GM23338 (cell line): ENCODE data around the gene SLC37A3. TPM values are rescaled to one million over a fixed set of nuclear protein-coding genes. Genes with fewer than 3 reads are reported as not detected.

Experiments
- ATAC-seq: fragments of 200-7000 bp; cut with Tn5 transposase; 3 replicates; pipeline ENCODE4 v1.9.1; 2020
- DNase-seq: peaks from one replicate; pipeline ENCODE4 v3.0.0-alpha.2; 2015; ENCODE audit warnings: low spot score
- H2AFZ ChIP-seq: fragments of 200-600 bp; sonication (generic); 2 replicates; pipeline ENCODE4 v1.8.0; 2016; ENCODE audit warnings: antibody characterized with exemption, mild to moderate bottlenecking, moderate library complexity
- H3F3A ChIP-seq: fragments of 200-600 bp; sonication (generic); replicated peaks from 2 replicates; pipeline ENCODE4 v1.8.0; 2017; ENCODE audit warnings: antibody characterized with exemption, mixed run types, low read depth
- H3K27ac ChIP-seq: fragments of 200-600 bp; sonication (generic); 2 replicates; pipeline ENCODE4 v1.6.1; 2016; ENCODE audit warnings: low read depth
- H3K27me3 ChIP-seq: fragments of 200-600 bp; sonication (generic); 2 replicates; pipeline ENCODE4 v1.8.0; 2016; ENCODE audit warnings: mild to moderate bottlenecking, mixed run types, moderate library complexity; ENCODE audit not compliant: insufficient read depth
- H3K36me3 ChIP-seq: fragments of 200-600 bp; sonication (generic); 2 replicates; pipeline ENCODE4 v1.8.0; 2016; ENCODE audit warnings: mild to moderate bottlenecking; ENCODE audit not compliant: insufficient read depth
- H3K4me1 ChIP-seq: fragments of 200-600 bp; sonication (generic); 2 replicates; pipeline ENCODE4 v1.8.0; 2016; ENCODE audit warnings: mild to moderate bottlenecking, moderate library complexity; ENCODE audit not compliant: insufficient read depth
- H3K4me2 ChIP-seq: fragments of 200-600 bp; sonication (generic); 2 replicates; pipeline ENCODE4 v1.7.1; 2017; ENCODE audit warnings: mixed run types
- H3K4me3 ChIP-seq: fragments of 200-600 bp; sonication (generic); 2 replicates; pipeline ENCODE4 v1.6.1; 2016; ENCODE audit warnings: mixed run types
- H3K79me2 ChIP-seq: fragments of 200-600 bp; sonication (generic); replicated peaks from 2 replicates; pipeline ENCODE4 v1.8.0; 2017; ENCODE audit warnings: mild to moderate bottlenecking; ENCODE audit not compliant: insufficient read depth
- H3K9me2 ChIP-seq: fragments of 200-600 bp; sonication (generic); 2 replicates; pipeline ENCODE4 v1.8.0; 2017; ENCODE audit not compliant: insufficient read depth
- H4K20me1 ChIP-seq: fragments of 200-600 bp; sonication (generic); replicated peaks from 2 replicates; pipeline ENCODE4 v1.8.0; 2017; ENCODE audit warnings: mild to moderate bottlenecking; ENCODE audit not compliant: insufficient read depth
- H3K27ac Mint-ChIP-seq: 2 replicates; pipeline ENCODE4 v1.8.0; 2020; ENCODE audit warnings: inconsistent platforms, mild to moderate bottlenecking, moderate library complexity, mixed read lengths
- H3K27me3 Mint-ChIP-seq: 3 replicates; pipeline ENCODE4 v1.8.0; 2022; ENCODE audit warnings: low read depth, mild to moderate bottlenecking, moderate library complexity, mixed read lengths, inconsistent platforms; ENCODE audit not compliant: insufficient read depth, poor library complexity
- H3K36me3 Mint-ChIP-seq: 3 replicates; pipeline ENCODE4 v1.8.0; 2021; ENCODE audit warnings: low read depth, mild to moderate bottlenecking, inconsistent platforms, moderate library complexity, mixed read lengths
- H3K4me1 Mint-ChIP-seq: 3 replicates; pipeline ENCODE4 v1.8.0; 2020; ENCODE audit warnings: mild to moderate bottlenecking, inconsistent platforms, mixed read lengths
- H3K4me3 Mint-ChIP-seq: 3 replicates; pipeline ENCODE4 v1.8.0; 2021; ENCODE audit warnings: moderate library complexity, mild to moderate bottlenecking, inconsistent platforms, mixed read lengths
- H3K9me3 Mint-ChIP-seq: 3 replicates; pipeline ENCODE4 v1.8.0; 2020; ENCODE audit warnings: moderate library complexity, mild to moderate bottlenecking, inconsistent platforms, mixed read lengths
- CREB1 ChIP-seq: fragments of 250-450 bp; sonication (Bioruptor Pico); IDR thresholded peaks from 2 replicates; pipeline ENCODE4 v1.5.0; 2020; ENCODE audit warnings: low read depth, mild to moderate bottlenecking, moderate library complexity
- EZH2 ChIP-seq: fragments of 200-600 bp; sonication (generic); IDR thresholded peaks from one replicate; pipeline ENCODE4 v1.8.0; 2017; ENCODE audit warnings: antibody characterized with exemption, mild to moderate bottlenecking, low read depth; ENCODE audit not compliant: unreplicated experiment
- EZH2phosphoT487 ChIP-seq: fragments of 200-600 bp; sonication (generic); IDR thresholded peaks from one replicate; pipeline ENCODE4 v1.8.1; 2018; ENCODE audit warnings: antibody characterized with exemption; ENCODE audit not compliant: unreplicated experiment
- JUNB ChIP-seq: IDR thresholded peaks from one replicate; pipeline ENCODE4 v1.6.1; 2016; ENCODE audit warnings: antibody characterized with exemption; ENCODE audit not compliant: unreplicated experiment
- NANOG ChIP-seq: IDR thresholded peaks from 2 replicates; pipeline ENCODE4 v1.6.1; 2016; ENCODE audit warnings: antibody characterized with exemption, borderline replicate concordance
- POLR2AphosphoS5 ChIP-seq: IDR thresholded peaks from 2 replicates; pipeline ENCODE4 v1.6.1; 2016; ENCODE audit warnings: antibody characterized with exemption, low read depth
- STAT1 ChIP-seq: IDR thresholded peaks from one replicate; pipeline ENCODE4 v1.6.1; 2016; ENCODE audit warnings: antibody characterized with exemption; ENCODE audit not compliant: unreplicated experiment
- ZNF114 ChIP-seq: fragments of 250-450 bp; sonication (Bioruptor Pico); IDR thresholded peaks from 2 replicates; pipeline ENCODE4 v1.5.0; 2020; ENCODE audit warnings: mild to moderate bottlenecking, moderate library complexity
- ZNF331 ChIP-seq: fragments of 250-450 bp; sonication (Bioruptor Pico); IDR thresholded peaks from 2 replicates; pipeline ENCODE4 v1.5.0; 2020; ENCODE audit warnings: low read depth, mild to moderate bottlenecking, moderate library complexity
- polyA plus RNA-seq: library from polyadenylated mRNA; unstranded; fragments of >200 nt; fragmentation: Nextera tagmentation; extraction: Ambion mirVana; gene quantifications from 2 replicates; pipeline ENCODE4 v1.2.1, GENCODE V29; 2016
- total RNA-seq: library from RNA; depleted of rRNA; stranded (reverse); fragments of >200 nt; shearing (Covaris generic); gene quantifications from 2 replicates; pipeline ENCODE4 v1.2.3, GENCODE V29; 2014
- TF ChIP-seq, protein P1 (sequence below): IDR thresholded peaks from one replicate; pipeline ENCODE4 v1.6.1; 2018; ENCODE audit warnings: antibody characterized with exemption; ENCODE audit not compliant: unreplicated experiment
- TF ChIP-seq, protein P2 (sequence below), 2 experiments: fragments of 200-600 bp in 1 of 2; sonication (generic) in 1 of 2; conservative IDR thresholded peaks; 2 replicates each; pipeline versions ENCODE4 v1.5.1 to v1.6.1; 2016 to 2017; ENCODE audit warnings: antibody characterized with exemption in 2 of 2, low read depth in 2 of 2, mild to moderate bottlenecking in 2 of 2, moderate library complexity in 1 of 2
- TF ChIP-seq, protein P3 (sequence below): fragments of 250-450 bp; sonication (Bioruptor Pico); IDR thresholded peaks from 2 replicates; pipeline ENCODE4 v1.5.0; 2020; ENCODE audit warnings: mild to moderate bottlenecking, moderate library complexity
- TF ChIP-seq, protein P4 (sequence below): IDR thresholded peaks from 2 replicates; pipeline ENCODE4 v1.6.1; 2016; ENCODE audit warnings: antibody characterized with exemption

The SLC37A3 gene
- total and polyA plus RNA-seq, 2 experiments from 2014 or later = 35.6 to 86.2 TPM

DNA sequence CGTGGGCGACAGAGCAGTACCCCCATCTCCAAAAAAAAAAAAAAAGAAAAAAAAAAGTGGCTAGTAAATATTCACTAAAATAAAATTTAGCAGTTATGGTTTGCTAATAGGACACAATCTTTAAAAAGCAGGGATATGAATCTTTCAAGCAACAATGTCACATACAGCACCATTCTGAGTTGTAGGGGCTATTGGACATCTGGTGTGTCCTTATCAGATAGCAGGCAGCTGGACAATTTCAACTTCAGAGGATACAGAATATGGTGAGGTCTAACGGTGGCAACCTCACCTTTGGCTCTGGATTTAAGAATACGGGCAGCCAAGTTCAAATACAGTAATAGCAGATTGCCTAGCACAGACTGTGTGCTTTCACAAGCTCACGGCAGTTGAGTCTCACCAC, 51.1 kb downstream of the SLC37A3 start:
- DNase-seq (no peak), ATAC-seq (no peak)
- Histone ChIP-seq H3K27me3 (no peaks in the 10 kb centered on the region), H3K4me2 (no peak overlapping the region), H3K27ac (no peak overlapping the region), H3K4me1 (no peaks in the 10 kb centered on the region), H3F3A (no peaks in the 10 kb centered on the region), H4K20me1 (peaks cover 2% of the 10 kb centered on the region), H3K4me3 (no peak overlapping the region), H3K9me2 (no peaks in the 10 kb centered on the region), H3K36me3 (peaks cover 48% of the 10 kb centered on the region), H3K79me2 (no peaks in the 10 kb centered on the region), H2AFZ (no peak overlapping the region)
- no peaks in the 10 kb centered on the region; the same call in 2 of the 3 replicates for H3K4me1 Mint-ChIP-seq
- TF ChIP-seq, protein P1, sequence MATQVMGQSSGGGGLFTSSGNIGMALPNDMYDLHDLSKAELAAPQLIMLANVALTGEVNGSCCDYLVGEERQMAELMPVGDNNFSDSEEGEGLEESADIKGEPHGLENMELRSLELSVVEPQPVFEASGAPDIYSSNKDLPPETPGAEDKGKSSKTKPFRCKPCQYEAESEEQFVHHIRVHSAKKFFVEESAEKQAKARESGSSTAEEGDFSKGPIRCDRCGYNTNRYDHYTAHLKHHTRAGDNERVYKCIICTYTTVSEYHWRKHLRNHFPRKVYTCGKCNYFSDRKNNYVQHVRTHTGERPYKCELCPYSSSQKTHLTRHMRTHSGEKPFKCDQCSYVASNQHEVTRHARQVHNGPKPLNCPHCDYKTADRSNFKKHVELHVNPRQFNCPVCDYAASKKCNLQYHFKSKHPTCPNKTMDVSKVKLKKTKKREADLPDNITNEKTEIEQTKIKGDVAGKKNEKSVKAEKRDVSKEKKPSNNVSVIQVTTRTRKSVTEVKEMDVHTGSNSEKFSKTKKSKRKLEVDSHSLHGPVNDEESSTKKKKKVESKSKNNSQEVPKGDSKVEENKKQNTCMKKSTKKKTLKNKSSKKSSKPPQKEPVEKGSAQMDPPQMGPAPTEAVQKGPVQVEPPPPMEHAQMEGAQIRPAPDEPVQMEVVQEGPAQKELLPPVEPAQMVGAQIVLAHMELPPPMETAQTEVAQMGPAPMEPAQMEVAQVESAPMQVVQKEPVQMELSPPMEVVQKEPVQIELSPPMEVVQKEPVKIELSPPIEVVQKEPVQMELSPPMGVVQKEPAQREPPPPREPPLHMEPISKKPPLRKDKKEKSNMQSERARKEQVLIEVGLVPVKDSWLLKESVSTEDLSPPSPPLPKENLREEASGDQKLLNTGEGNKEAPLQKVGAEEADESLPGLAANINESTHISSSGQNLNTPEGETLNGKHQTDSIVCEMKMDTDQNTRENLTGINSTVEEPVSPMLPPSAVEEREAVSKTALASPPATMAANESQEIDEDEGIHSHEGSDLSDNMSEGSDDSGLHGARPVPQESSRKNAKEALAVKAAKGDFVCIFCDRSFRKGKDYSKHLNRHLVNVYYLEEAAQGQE = no peak
- no peak for TF ChIP-seq POLR2AphosphoS5
- TF ChIP-seq EZH2 = no peak
- TF ChIP-seq, protein P2, sequence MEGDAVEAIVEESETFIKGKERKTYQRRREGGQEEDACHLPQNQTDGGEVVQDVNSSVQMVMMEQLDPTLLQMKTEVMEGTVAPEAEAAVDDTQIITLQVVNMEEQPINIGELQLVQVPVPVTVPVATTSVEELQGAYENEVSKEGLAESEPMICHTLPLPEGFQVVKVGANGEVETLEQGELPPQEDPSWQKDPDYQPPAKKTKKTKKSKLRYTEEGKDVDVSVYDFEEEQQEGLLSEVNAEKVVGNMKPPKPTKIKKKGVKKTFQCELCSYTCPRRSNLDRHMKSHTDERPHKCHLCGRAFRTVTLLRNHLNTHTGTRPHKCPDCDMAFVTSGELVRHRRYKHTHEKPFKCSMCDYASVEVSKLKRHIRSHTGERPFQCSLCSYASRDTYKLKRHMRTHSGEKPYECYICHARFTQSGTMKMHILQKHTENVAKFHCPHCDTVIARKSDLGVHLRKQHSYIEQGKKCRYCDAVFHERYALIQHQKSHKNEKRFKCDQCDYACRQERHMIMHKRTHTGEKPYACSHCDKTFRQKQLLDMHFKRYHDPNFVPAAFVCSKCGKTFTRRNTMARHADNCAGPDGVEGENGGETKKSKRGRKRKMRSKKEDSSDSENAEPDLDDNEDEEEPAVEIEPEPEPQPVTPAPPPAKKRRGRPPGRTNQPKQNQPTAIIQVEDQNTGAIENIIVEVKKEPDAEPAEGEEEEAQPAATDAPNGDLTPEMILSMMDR (conservative IDR thresholded peaks at IDR 0.05; ENCODE audit: low read depth in 2 of 2) = no peak
- TF ChIP-seq STAT1 = no peak
- no peak for TF ChIP-seq EZH2phosphoT487
- no peak for TF ChIP-seq ZNF114
- TF ChIP-seq ZNF331 (CRISPR knock-in tag) = no peak
- TF ChIP-seq JUNB = no peak
- TF ChIP-seq, protein P3, sequence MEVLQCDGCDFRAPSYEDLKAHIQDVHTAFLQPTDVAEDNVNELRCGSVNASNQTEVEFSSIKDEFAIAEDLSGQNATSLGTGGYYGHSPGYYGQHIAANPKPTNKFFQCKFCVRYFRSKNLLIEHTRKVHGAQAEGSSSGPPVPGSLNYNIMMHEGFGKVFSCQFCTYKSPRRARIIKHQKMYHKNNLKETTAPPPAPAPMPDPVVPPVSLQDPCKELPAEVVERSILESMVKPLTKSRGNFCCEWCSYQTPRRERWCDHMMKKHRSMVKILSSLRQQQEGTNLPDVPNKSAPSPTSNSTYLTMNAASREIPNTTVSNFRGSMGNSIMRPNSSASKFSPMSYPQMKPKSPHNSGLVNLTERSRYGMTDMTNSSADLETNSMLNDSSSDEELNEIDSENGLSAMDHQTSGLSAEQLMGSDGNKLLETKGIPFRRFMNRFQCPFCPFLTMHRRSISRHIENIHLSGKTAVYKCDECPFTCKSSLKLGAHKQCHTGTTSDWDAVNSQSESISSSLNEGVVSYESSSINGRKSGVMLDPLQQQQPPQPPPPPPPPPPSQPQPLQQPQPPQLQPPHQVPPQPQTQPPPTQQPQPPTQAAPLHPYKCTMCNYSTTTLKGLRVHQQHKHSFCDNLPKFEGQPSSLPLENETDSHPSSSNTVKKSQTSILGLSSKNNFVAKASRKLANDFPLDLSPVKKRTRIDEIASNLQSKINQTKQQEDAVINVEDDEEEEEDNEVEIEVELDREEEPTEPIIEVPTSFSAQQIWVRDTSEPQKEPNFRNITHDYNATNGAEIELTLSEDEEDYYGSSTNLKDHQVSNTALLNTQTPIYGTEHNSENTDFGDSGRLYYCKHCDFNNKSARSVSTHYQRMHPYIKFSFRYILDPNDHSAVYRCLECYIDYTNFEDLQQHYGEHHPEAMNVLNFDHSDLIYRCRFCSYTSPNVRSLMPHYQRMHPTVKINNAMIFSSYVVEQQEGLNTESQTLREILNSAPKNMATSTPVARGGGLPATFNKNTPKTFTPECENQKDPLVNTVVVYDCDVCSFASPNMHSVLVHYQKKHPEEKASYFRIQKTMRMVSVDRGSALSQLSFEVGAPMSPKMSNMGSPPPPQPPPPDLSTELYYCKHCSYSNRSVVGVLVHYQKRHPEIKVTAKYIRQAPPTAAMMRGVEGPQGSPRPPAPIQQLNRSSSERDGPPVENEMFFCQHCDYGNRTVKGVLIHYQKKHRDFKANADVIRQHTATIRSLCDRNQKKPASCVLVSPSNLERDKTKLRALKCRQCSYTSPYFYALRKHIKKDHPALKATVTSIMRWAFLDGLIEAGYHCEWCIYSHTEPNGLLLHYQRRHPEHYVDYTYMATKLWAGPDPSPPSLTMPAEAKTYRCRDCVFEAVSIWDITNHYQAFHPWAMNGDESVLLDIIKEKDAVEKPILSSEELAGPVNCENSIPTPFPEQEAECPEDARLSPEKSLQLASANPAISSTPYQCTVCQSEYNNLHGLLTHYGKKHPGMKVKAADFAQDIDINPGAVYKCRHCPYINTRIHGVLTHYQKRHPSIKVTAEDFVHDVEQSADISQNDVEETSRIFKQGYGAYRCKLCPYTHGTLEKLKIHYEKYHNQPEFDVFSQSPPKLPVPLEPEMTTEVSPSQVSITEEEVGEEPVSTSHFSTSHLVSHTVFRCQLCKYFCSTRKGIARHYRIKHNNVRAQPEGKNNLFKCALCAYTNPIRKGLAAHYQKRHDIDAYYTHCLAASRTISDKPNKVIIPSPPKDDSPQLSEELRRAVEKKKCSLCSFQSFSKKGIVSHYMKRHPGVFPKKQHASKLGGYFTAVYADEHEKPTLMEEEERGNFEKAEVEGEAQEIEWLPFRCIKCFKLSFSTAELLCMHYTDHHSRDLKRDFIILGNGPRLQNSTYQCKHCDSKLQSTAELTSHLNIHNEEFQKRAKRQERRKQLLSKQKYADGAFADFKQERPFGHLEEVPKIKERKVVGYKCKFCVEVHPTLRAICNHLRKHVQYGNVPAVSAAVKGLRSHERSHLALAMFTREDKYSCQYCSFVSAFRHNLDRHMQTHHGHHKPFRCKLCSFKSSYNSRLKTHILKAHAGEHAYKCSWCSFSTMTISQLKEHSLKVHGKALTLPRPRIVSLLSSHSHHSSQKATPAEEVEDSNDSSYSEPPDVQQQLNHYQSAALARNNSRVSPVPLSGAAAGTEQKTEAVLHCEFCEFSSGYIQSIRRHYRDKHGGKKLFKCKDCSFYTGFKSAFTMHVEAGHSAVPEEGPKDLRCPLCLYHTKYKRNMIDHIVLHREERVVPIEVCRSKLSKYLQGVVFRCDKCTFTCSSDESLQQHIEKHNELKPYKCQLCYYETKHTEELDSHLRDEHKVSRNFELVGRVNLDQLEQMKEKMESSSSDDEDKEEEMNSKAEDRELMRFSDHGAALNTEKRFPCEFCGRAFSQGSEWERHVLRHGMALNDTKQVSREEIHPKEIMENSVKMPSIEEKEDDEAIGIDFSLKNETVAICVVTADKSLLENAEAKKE = no peak
- no peak for TF ChIP-seq CREB1 (CRISPR knock-in tag)
- TF ChIP-seq, protein P4, sequence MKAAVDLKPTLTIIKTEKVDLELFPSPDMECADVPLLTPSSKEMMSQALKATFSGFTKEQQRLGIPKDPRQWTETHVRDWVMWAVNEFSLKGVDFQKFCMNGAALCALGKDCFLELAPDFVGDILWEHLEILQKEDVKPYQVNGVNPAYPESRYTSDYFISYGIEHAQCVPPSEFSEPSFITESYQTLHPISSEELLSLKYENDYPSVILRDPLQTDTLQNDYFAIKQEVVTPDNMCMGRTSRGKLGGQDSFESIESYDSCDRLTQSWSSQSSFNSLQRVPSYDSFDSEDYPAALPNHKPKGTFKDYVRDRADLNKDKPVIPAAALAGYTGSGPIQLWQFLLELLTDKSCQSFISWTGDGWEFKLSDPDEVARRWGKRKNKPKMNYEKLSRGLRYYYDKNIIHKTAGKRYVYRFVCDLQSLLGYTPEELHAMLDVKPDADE = no peak
- no peak for TF ChIP-seq NANOG
- H3K4me3 Mint-ChIP-seq = no peak overlapping the region
- H3K27ac Mint-ChIP-seq = no peak overlapping the region
- H3K9me3 Mint-ChIP-seq = no peaks in the 10 kb centered on the region
- peaks cover 3% of the 10 kb centered on the region for H3K27me3 Mint-ChIP-seq
- H3K36me3 Mint-ChIP-seq = peaks cover 55% of the 10 kb centered on the region
